ENCODE results near the gene AP3S2.

DNA sequence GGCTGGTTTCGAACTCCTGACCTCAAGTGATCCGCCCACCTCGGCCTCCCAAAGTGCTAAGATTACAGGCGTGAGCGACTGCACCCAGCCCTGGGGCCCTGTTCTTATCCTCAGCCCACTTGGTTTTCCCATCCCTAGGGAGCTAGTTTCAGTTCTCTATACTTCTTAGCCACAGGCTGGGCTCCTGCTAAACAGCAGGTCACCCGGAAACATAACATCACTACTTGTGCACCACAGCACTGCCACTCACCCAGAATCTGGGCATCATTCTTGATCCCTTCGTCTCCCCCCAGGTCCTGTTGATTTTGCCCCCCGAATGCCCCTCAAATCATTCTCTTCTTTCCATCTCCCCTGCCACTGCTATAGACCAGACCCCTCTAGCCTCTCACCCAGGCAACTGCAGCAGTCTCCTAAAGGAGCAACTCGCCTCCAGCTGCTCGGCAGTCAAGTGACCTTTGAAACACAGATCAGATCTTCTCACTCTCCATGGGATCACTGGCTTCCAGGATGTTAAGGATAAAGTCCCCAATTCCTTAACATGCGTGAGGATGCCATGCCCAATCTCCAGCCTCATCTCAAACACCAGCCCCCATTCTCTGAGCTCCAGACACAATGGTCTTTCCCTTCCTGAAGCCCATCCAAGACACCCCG lies 5.6 kb upstream of the AP3S2 start:
- TF ChIP-seq ZNF274 (IDR thresholded peaks at IDR 0.05; ENCODE audit: low read depth, low read length) (no peak), SUZ12 (IDR thresholded peaks at IDR 0.05; ENCODE audit: extremely low read depth, insufficient read depth, insufficient read length) (no peak), YY1 (IDR thresholded peaks at IDR 0.05; ENCODE audit: insufficient read depth, insufficient read length) (no peak)

All from NT2/D1 (cell line).